ENCODE data around the gene RPL32. TPM values are rescaled to one million over a fixed set of nuclear protein-coding genes. Genes with fewer than 3 reads are reported as not detected.

The RPL32 gene
- 2,477 and 2,593 TPM in 2 replicates for total RNA-seq

GRCh38 chr3:12841149-12841969 is at the start of gene RPL32:
Gene RPL32, minus strand, starts transcription at chr3:12841565. Its CDS starts 1,328 bp downstream, at chr3:12840237.

GRCh38 chr3:12796171-12797123 is 44.9 kb downstream of the RPL32 start, which contains the start of gene CAND2:
Gene CAND2, plus strand, starts transcription at chr3:12796680. Its CDS starts 41 bp downstream, at chr3:12796721.

Other genes starting within 250 kb of the RPL32 start
- 73.7 and 88.2 TPM in 2 replicates for gene RAF1, start 177.4 kb downstream of the RPL32 start, total RNA-seq
- gene TMEM40, start 82.3 kb downstream of the RPL32 start, total RNA-seq, result not detected in 2 replicates
- 1.1 and 3.9 TPM in 2 replicates for gene CAND2, start 44.9 kb downstream of the RPL32 start, total RNA-seq
- 5.8 and 10.9 TPM in 2 replicates for gene IQSEC1, start 231.9 kb upstream of the RPL32 start, total RNA-seq

Measured in endothelial cell of coronary artery (primary cell).